Measurements from ENCODE around the gene SNTG2.
A peak's percentile ranks its signal among the peaks of the same experiment; 100 is the strongest.

SNTG2 gene

GRCh38 chr2:954687-955000 is 4.0 kb downstream of the SNTG2 start:
- Mint-ChIP-seq H3K27ac (no peak overlapping the region), H3K27me3 (peaks cover 23% of the 10 kb centered on the region), H3K4me1 (peaks cover 18% of the 10 kb centered on the region), H3K4me3 (no peak overlapping the region), H3K9me3 (no peaks in the 10 kb centered on the region), H3K36me3 (ENCODE audit: low read depth) (no peaks in the 10 kb centered on the region)
- no peak for DNase-seq
- no peak for ATAC-seq

GRCh38 chr2:955829-956731 is 5.4 kb downstream of the SNTG2 start:
- Mint-ChIP-seq H3K36me3 (ENCODE audit: low read depth) (no peaks in the 10 kb centered on the region), H3K27me3 (peaks cover 23% of the 10 kb centered on the region), H3K9me3 (no peaks in the 10 kb centered on the region), H3K4me1 (peaks cover 16% of the 10 kb centered on the region), H3K27ac (no peak overlapping the region), H3K4me3 (no peak overlapping the region)
- ATAC-seq (no peak), DNase-seq (no peak)

- Mint-ChIP-seq H3K27ac (no peak overlapping the region), H3K36me3 (ENCODE audit: low read depth) (no peaks in the 10 kb centered on the region)
Observed at GRCh38 chr2:959457-959856, 8.8 kb downstream of the SNTG2 start.

GRCh38 chr2:960061-960736 is 9.6 kb downstream of the SNTG2 start:
- Mint-ChIP-seq H3K27me3 (no peaks in the 10 kb centered on the region), H3K27ac (no peak overlapping the region), H3K9me3 (no peaks in the 10 kb centered on the region), H3K4me3 (no peak overlapping the region), H3K4me1 (peaks cover 3% of the 10 kb centered on the region), H3K36me3 (ENCODE audit: low read depth) (no peaks in the 10 kb centered on the region)
- ATAC-seq (no peak), DNase-seq (no peak)

More at GRCh38 chr2:959457-959856, 8.8 kb downstream of the SNTG2 start:
- H3K4me3 Mint-ChIP-seq: no peak overlapping the region
- no peaks in the 10 kb centered on the region for H3K9me3 Mint-ChIP-seq
- H3K27me3 Mint-ChIP-seq: no peaks in the 10 kb centered on the region
- H3K4me1 Mint-ChIP-seq: peaks cover 3% of the 10 kb centered on the region
- ATAC-seq (no peak), DNase-seq (no peak)

GRCh38 chr2:961786-962185 is 11.1 kb downstream of the SNTG2 start:
- no peak overlapping the region for H3K27ac Mint-ChIP-seq
- ATAC-seq (no peak), DNase-seq (no peak)
- H3K27me3 Mint-ChIP-seq: no peaks in the 10 kb centered on the region
- H3K9me3 Mint-ChIP-seq: no peaks in the 10 kb centered on the region
- peaks cover 3% of the 10 kb centered on the region for H3K4me1 Mint-ChIP-seq
- no peaks in the 10 kb centered on the region for H3K36me3 Mint-ChIP-seq (ENCODE audit: low read depth)
- no peak overlapping the region for H3K4me3 Mint-ChIP-seq

- DNase-seq: no peak
- ATAC-seq: no peak
- Mint-ChIP-seq H3K27me3 (no peaks in the 10 kb centered on the region), H3K27ac (no peak overlapping the region), H3K36me3 (ENCODE audit: low read depth) (no peaks in the 10 kb centered on the region), H3K9me3 (peaks cover 8% of the 10 kb centered on the region), H3K4me1 (peaks cover 3% of the 10 kb centered on the region), H3K4me3 (no peak overlapping the region)
Observed at GRCh38 chr2:963876-964275, 13.2 kb downstream of the SNTG2 start.

- Mint-ChIP-seq H3K4me1 (peaks cover 3% of the 10 kb centered on the region), H3K9me3 (peaks cover 12% of the 10 kb centered on the region), H3K27me3 (no peaks in the 10 kb centered on the region), H3K36me3 (ENCODE audit: low read depth) (no peaks in the 10 kb centered on the region), H3K27ac (no peak overlapping the region), H3K4me3 (no peak overlapping the region)
- no peak for DNase-seq
- ATAC-seq: no peak
Observed at GRCh38 chr2:964562-964961, 13.9 kb downstream of the SNTG2 start.

- peaks cover 15% of the 10 kb centered on the region for H3K9me3 Mint-ChIP-seq
- H3K4me1 Mint-ChIP-seq: peaks cover 3% of the 10 kb centered on the region
- no peaks in the 10 kb centered on the region for H3K27me3 Mint-ChIP-seq
- H3K4me3 Mint-ChIP-seq: no peak overlapping the region
- DNase-seq (no peak), ATAC-seq (no peak)
- no peaks in the 10 kb centered on the region for H3K36me3 Mint-ChIP-seq (ENCODE audit: low read depth)
- H3K27ac Mint-ChIP-seq: no peak overlapping the region
Observed at GRCh38 chr2:965640-966147, 15.0 kb downstream of the SNTG2 start.

- Mint-ChIP-seq H3K27me3 (no peaks in the 10 kb centered on the region), H3K36me3 (ENCODE audit: low read depth) (peaks cover 4% of the 10 kb centered on the region), H3K9me3 (peaks cover 38% of the 10 kb centered on the region), H3K4me3 (no peak overlapping the region), H3K4me1 (peaks cover 51% of the 10 kb centered on the region), H3K27ac (peak overlapping the region; percentile 79)
- DNase-seq (no peak), ATAC-seq (no peak)
Observed at GRCh38 chr2:973129-973528, 22.5 kb downstream of the SNTG2 start.

- H3K4me1 Mint-ChIP-seq: peaks cover 58% of the 10 kb centered on the region
- peak overlapping the region; percentile 79 for H3K27ac Mint-ChIP-seq
- ATAC-seq: peak; percentile 95
Observed at GRCh38 chr2:974054-974453, 23.4 kb downstream of the SNTG2 start.

GRCh38 chr2:974502-974901 is 23.9 kb downstream of the SNTG2 start:
- ATAC-seq: peak; percentile 22
- peaks cover 62% of the 10 kb centered on the region for H3K4me1 Mint-ChIP-seq
- peak overlapping the region; percentile 79 for H3K27ac Mint-ChIP-seq
- peak overlapping the region; percentile 28 for H3K4me3 Mint-ChIP-seq
- DNase-seq: no peak
- H3K27me3 Mint-ChIP-seq: no peaks in the 10 kb centered on the region
- H3K36me3 Mint-ChIP-seq (ENCODE audit: low read depth): peaks cover 4% of the 10 kb centered on the region
- H3K9me3 Mint-ChIP-seq: peaks cover 28% of the 10 kb centered on the region

More at GRCh38 chr2:974054-974453, 23.4 kb downstream of the SNTG2 start:
- H3K4me3 Mint-ChIP-seq: peak overlapping the region; percentile 28
- H3K9me3 Mint-ChIP-seq: peaks cover 31% of the 10 kb centered on the region
- peaks cover 4% of the 10 kb centered on the region for H3K36me3 Mint-ChIP-seq (ENCODE audit: low read depth)
- no peaks in the 10 kb centered on the region for H3K27me3 Mint-ChIP-seq
- peak; percentile 46 for DNase-seq

GRCh38 chr2:975095-975494 is 24.4 kb downstream of the SNTG2 start:
- H3K9me3 Mint-ChIP-seq: peaks cover 23% of the 10 kb centered on the region
- no peaks in the 10 kb centered on the region for H3K27me3 Mint-ChIP-seq
- peaks cover 66% of the 10 kb centered on the region for H3K4me1 Mint-ChIP-seq
- H3K4me3 Mint-ChIP-seq: no peak overlapping the region
- ATAC-seq (no peak), DNase-seq (no peak)
- peaks cover 4% of the 10 kb centered on the region for H3K36me3 Mint-ChIP-seq (ENCODE audit: low read depth)
- peak overlapping the region; percentile 79 for H3K27ac Mint-ChIP-seq

- Mint-ChIP-seq H3K9me3 (no peaks in the 10 kb centered on the region), H3K4me3 (no peak overlapping the region), H3K4me1 (peaks cover 51% of the 10 kb centered on the region), H3K27me3 (no peaks in the 10 kb centered on the region), H3K36me3 (ENCODE audit: low read depth) (no peaks in the 10 kb centered on the region), H3K27ac (peak overlapping the region; percentile 16)
- DNase-seq: no peak
- ATAC-seq: no peak
Observed at GRCh38 chr2:979069-979928, 28.6 kb downstream of the SNTG2 start.

- ATAC-seq (no peak), DNase-seq (no peak)
- Mint-ChIP-seq H3K27me3 (no peaks in the 10 kb centered on the region), H3K4me1 (peaks cover 51% of the 10 kb centered on the region), H3K36me3 (ENCODE audit: low read depth) (no peaks in the 10 kb centered on the region), H3K27ac (no peak overlapping the region), H3K4me3 (no peak overlapping the region), H3K9me3 (no peaks in the 10 kb centered on the region)
Observed at GRCh38 chr2:980176-980575, 29.5 kb downstream of the SNTG2 start.

All from activated naive CD8-positive, alpha-beta T cell treated with anti-CD3 and anti-CD28 coated beads, Interleukin-2, amount 50 U/mL, for 24 hours (primary cell).